Mesendoderm (in vitro differentiated cells): Measurements from ENCODE around the gene LRRFIP2.

Experiments
- DNase-seq: peaks from one replicate; pipeline ENCODE4 v3.0.0; 2013
- H2AK5ac ChIP-seq: 2 replicates; pipeline ENCODE4 v1.6.1; 2013; ENCODE audit warnings: low read length, inconsistent platforms
- H2BK120ac ChIP-seq: 2 replicates; pipeline ENCODE4 v1.6.1; 2013; ENCODE audit warnings: low read depth, mild to moderate bottlenecking, low read length, moderate library complexity, mixed read lengths
- H2BK15ac ChIP-seq: replicated peaks from 2 replicates; pipeline ENCODE4 v1.6.1; 2013; ENCODE audit warnings: low read depth, mild to moderate bottlenecking, moderate library complexity
- H2BK5ac ChIP-seq: 2 replicates; pipeline ENCODE4 v1.6.1; 2013; ENCODE audit warnings: low read length, inconsistent platforms
- H3K18ac ChIP-seq: 2 replicates; pipeline ENCODE4 v1.6.1; 2013; ENCODE audit warnings: mild to moderate bottlenecking, low read length, mixed read lengths
- H3K23ac ChIP-seq: one replicate; pipeline ENCODE4 v1.6.1; 2013; ENCODE audit warnings: low read length
- H3K27ac ChIP-seq: 2 replicates; pipeline ENCODE4 v1.5.1; 2013; ENCODE audit warnings: low read depth, mild to moderate bottlenecking, inconsistent platforms, low read length, moderate library complexity
- H3K27me3 ChIP-seq: 2 replicates; pipeline ENCODE4 v1.6.1; 2013; ENCODE audit warnings: low read length, control low read depth, mild to moderate bottlenecking, inconsistent platforms; ENCODE audit not compliant: insufficient read depth, poor library complexity
- H3K36me3 ChIP-seq: 2 replicates; pipeline ENCODE4 v1.6.1; 2013; ENCODE audit warnings: low read length, inconsistent platforms; ENCODE audit not compliant: control insufficient read depth, insufficient read depth
- H3K4ac ChIP-seq: one replicate; pipeline ENCODE4 v1.6.1; 2013; ENCODE audit warnings: low read depth, mild to moderate bottlenecking, low read length, moderate library complexity
- H3K4me1 ChIP-seq: 2 replicates; pipeline ENCODE4 v1.6.1; 2013; ENCODE audit warnings: low read depth, low read length, inconsistent platforms; ENCODE audit not compliant: control insufficient read depth
- H3K4me2 ChIP-seq: 2 replicates; pipeline ENCODE4 v1.6.1; 2013; ENCODE audit warnings: low read length
- H3K4me3 ChIP-seq: 2 replicates; pipeline ENCODE4 v1.5.1; 2013; ENCODE audit warnings: mild to moderate bottlenecking, low read length
- H3K56ac ChIP-seq: one replicate; pipeline ENCODE4 v1.6.1; 2013; ENCODE audit warnings: low read length
- H3K79me1 ChIP-seq: 2 replicates; pipeline ENCODE4 v1.6.1; 2013; ENCODE audit warnings: low read length, inconsistent platforms
- H3K79me2 ChIP-seq: 2 replicates; pipeline ENCODE4 v1.6.1; 2013; ENCODE audit warnings: mild to moderate bottlenecking, low read length; ENCODE audit not compliant: control insufficient read depth, insufficient read depth
- H3K9ac ChIP-seq: 2 replicates; pipeline ENCODE4 v1.6.1; 2013; ENCODE audit warnings: low read length, inconsistent platforms
- H4K5ac ChIP-seq: one replicate; pipeline ENCODE4 v1.6.1; 2013; ENCODE audit warnings: low read length
- H4K8ac ChIP-seq: one replicate; pipeline ENCODE4 v1.6.1; 2013; ENCODE audit warnings: low read depth, mild to moderate bottlenecking, control low read depth, low read length, moderate library complexity
- WGBS: extraction: QIAGEN DNeasy Blood & Tissue Kit; methylation state at CpG from one replicate; pipeline ENCODE4 v1.1.7; 2013; ENCODE audit warnings: low lambda C conversion rate, missing lambda C conversion rate; ENCODE audit not compliant: insufficient coverage; ENCODE audit errors: extremely low coverage; 5-methylcytosine and 5-hydroxymethylcytosine counted together

Gene LRRFIP2

DNA sequence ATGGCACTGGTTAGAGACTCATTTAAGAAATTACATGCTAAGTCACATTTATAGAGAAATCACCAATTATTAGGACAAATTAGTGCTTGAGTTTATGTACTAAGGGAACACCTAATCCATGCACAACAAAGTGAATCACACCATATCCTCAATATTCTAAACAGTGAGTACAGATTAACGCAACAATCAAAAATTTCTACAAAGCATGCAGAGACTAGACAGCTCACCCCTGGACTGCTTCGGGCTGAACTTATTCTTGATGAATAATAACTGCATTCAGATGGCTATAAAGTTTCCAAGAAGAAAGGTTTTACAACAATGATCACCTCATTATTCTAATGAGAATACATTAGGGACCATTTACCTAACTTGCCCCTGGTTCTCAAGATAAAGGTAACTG, 66.5 kb downstream of the LRRFIP2 start:
- no peak overlapping the region for H3K4ac ChIP-seq
- H3K36me3 ChIP-seq = no peaks in the 10 kb centered on the region
- no peak for DNase-seq
- H3K79me2 ChIP-seq = no peaks in the 10 kb centered on the region
- no peak overlapping the region for H3K4me2 ChIP-seq
- H4K5ac ChIP-seq = no peak overlapping the region
- no peak overlapping the region for H4K8ac ChIP-seq
- no peak overlapping the region for H3K18ac ChIP-seq
- no peak overlapping the region for H2BK15ac ChIP-seq
- H3K79me1 ChIP-seq = peaks cover 1% of the 10 kb centered on the region
- H3K27ac ChIP-seq = no peak overlapping the region
- no peak overlapping the region for H2BK120ac ChIP-seq
- H3K9ac ChIP-seq = no peak overlapping the region
- no peaks in the 10 kb centered on the region for H3K4me1 ChIP-seq
- H3K23ac ChIP-seq = no peak overlapping the region
- no peak overlapping the region for H2AK5ac ChIP-seq
- H3K56ac ChIP-seq = no peak overlapping the region
- H3K4me3 ChIP-seq = no peak overlapping the region
- no peaks in the 10 kb centered on the region for H3K27me3 ChIP-seq
- no peak overlapping the region for H2BK5ac ChIP-seq
- WGBS = no CpG with 5 or more reads among the region's 2 CpGs

DNA sequence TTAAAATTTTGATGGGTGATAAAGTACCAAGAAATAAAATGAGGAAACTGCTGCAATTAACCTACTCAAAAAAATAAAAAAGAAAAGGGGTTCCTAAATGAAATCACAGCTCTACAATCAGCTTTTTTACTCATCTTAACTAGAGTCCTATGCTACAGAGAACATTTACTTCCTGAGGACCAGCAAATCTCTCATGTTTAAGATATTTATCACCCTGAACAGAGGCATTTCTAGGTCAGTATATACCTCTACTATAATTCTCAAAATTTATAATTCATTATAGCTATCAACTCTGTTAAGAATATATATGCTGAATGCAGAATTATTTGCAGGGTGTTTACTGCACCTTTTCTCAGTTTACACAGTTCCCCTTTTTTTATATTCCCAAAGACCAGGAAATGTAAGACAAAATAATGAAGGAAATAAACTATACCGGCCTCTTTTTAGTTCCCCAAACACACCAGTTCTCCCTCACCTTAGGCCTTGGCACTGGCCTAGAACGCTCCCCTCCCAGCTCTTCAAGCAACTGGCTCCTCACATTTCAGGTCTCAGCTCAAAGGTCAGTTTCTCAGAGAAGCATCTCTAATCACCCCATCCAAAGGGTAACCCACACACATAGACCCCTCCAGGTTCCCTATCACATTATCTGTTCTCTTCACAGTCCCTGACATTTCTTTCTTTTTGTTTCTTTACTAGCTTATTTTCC, 71.1 kb downstream of the LRRFIP2 start:
- Histone ChIP-seq H2AK5ac (no peak overlapping the region), H3K27me3 (no peaks in the 10 kb centered on the region), H3K9ac (no peak overlapping the region), H3K27ac (no peak overlapping the region), H3K18ac (no peak overlapping the region), H4K5ac (no peak overlapping the region), H3K4ac (no peak overlapping the region), H2BK5ac (no peak overlapping the region), H3K36me3 (no peaks in the 10 kb centered on the region), H2BK120ac (no peak overlapping the region), H3K79me1 (no peaks in the 10 kb centered on the region), H3K4me1 (no peaks in the 10 kb centered on the region), H3K23ac (no peak overlapping the region), H3K56ac (no peak overlapping the region), H3K4me3 (no peak overlapping the region), H3K79me2 (no peaks in the 10 kb centered on the region), H3K4me2 (no peak overlapping the region), H2BK15ac (no peak overlapping the region), H4K8ac (no peak overlapping the region)
- no CpG with 5 or more reads among the region's 2 CpGs for WGBS
- no peak for DNase-seq

DNA sequence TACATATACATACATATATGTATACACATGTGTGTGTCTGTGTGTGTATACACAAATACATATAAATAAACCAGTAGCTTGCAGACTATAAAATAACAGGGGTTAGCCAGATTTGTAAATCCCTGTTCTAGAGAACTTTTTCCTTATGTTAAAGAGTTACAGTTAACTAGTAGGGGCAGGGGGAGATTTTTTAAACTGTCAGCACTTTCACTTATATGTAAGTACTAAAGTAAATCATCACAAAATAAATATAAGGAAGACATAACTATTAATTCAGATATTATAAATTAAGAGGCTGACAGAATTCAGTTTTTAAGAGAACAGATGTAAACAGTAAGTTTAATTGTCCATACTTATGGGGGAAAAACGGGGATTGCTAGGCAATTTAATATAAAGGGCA, 74.0 kb downstream of the LRRFIP2 start:
- no peak for DNase-seq
- no peak overlapping the region for H4K8ac ChIP-seq
- H3K79me2 ChIP-seq = no peaks in the 10 kb centered on the region
- H3K27ac ChIP-seq = no peak overlapping the region
- no peak overlapping the region for H2BK15ac ChIP-seq
- no CpG with 5 or more reads among the region's 1 CpG for WGBS
- no peaks in the 10 kb centered on the region for H3K36me3 ChIP-seq
- H3K4me3 ChIP-seq = no peak overlapping the region
- no peak overlapping the region for H2BK5ac ChIP-seq
- H3K18ac ChIP-seq = no peak overlapping the region
- H2BK120ac ChIP-seq = no peak overlapping the region
- no peaks in the 10 kb centered on the region for H3K4me1 ChIP-seq
- no peak overlapping the region for H3K9ac ChIP-seq
- no peak overlapping the region for H2AK5ac ChIP-seq
- no peaks in the 10 kb centered on the region for H3K79me1 ChIP-seq
- H3K4ac ChIP-seq = no peak overlapping the region
- no peak overlapping the region for H3K23ac ChIP-seq
- no peak overlapping the region for H3K56ac ChIP-seq
- H3K27me3 ChIP-seq = no peaks in the 10 kb centered on the region
- H3K4me2 ChIP-seq = no peak overlapping the region
- no peak overlapping the region for H4K5ac ChIP-seq

DNA sequence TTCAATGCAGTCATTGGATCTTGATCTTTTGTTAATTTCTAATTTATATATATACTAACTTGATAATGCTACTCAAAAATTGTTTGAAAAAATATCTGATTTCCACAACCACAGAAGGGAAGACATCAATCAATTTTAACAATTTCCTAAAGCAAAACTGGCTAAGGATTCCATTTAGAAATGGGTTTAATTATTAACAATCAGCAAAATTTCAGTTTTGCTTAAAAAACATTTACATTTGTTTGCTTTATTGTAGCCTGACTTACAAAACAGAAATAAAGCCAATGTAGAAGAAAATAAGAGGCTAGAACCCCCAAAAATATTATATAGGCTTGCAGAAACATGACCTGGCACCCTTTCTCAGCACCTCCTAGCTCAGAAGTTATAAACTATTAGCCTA, 74.9 kb downstream of the LRRFIP2 start:
- no peak for DNase-seq
- H3K79me2 ChIP-seq = no peaks in the 10 kb centered on the region
- H3K36me3 ChIP-seq = no peaks in the 10 kb centered on the region
- H3K4me2 ChIP-seq = no peak overlapping the region
- H3K23ac ChIP-seq = no peak overlapping the region
- no peak overlapping the region for H4K5ac ChIP-seq
- no peak overlapping the region for H3K18ac ChIP-seq
- H3K4me3 ChIP-seq = no peak overlapping the region
- H3K9ac ChIP-seq = no peak overlapping the region
- H2BK5ac ChIP-seq = no peak overlapping the region
- H2BK15ac ChIP-seq = no peak overlapping the region
- H4K8ac ChIP-seq = no peak overlapping the region
- H3K56ac ChIP-seq = no peak overlapping the region
- no peak overlapping the region for H2AK5ac ChIP-seq
- H3K4ac ChIP-seq = no peak overlapping the region
- H2BK120ac ChIP-seq = no peak overlapping the region
- H3K27ac ChIP-seq = no peak overlapping the region
- no peaks in the 10 kb centered on the region for H3K27me3 ChIP-seq
- no peaks in the 10 kb centered on the region for H3K4me1 ChIP-seq
- H3K79me1 ChIP-seq = no peaks in the 10 kb centered on the region

DNA sequence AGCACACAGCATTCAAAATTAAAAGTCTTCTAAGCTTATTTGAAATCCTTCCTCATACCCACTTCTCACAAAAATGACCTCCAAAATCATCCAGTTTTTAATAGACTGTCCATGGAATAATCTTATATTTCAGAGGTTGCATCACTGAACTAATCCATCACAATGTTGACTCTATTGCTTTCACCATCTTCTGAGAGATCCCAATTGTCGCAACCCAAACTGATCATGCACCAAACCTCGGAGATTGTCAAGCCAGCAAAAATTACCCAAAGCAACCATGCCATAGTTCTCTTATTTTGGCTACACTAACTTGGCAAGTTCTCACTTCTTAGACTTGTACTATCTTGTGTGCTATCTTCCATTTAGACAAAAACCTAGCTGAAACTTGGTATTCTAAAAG, 75.5 kb downstream of the LRRFIP2 start:
- Histone ChIP-seq H2AK5ac (no peak overlapping the region), H3K4me1 (no peaks in the 10 kb centered on the region), H3K36me3 (no peaks in the 10 kb centered on the region), H3K79me1 (no peaks in the 10 kb centered on the region), H3K4me2 (no peak overlapping the region), H3K79me2 (no peaks in the 10 kb centered on the region), H2BK120ac (no peak overlapping the region), H2BK15ac (no peak overlapping the region), H3K18ac (no peak overlapping the region), H3K27me3 (no peaks in the 10 kb centered on the region), H4K5ac (no peak overlapping the region), H3K56ac (no peak overlapping the region), H3K9ac (no peak overlapping the region), H3K23ac (no peak overlapping the region), H3K4ac (no peak overlapping the region), H3K27ac (no peak overlapping the region), H2BK5ac (no peak overlapping the region), H3K4me3 (no peak overlapping the region), H4K8ac (no peak overlapping the region)
- no CpG with 5 or more reads among the region's 2 CpGs for WGBS
- no peak for DNase-seq

DNA sequence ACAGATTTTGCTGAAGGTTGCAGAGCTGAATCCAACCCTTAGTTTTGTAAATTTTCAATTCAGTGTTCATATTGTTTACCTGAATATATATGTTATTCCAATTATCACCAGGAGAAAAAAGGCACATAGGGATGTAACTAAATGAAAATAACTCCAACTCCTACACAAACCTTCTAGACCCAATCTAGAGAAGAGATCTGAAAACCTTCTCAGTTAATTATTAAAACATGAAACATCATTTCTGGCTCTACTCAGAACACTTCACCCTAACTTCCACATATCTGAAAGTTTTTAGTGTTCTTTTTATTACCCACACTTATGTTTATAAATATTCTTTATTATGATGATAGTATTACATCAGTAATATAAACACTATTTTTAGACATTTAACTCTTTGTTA, 76.6 kb downstream of the LRRFIP2 start:
- Histone ChIP-seq H4K8ac (no peak overlapping the region), H3K4ac (no peak overlapping the region), H3K79me1 (no peaks in the 10 kb centered on the region), H4K5ac (no peak overlapping the region), H3K9ac (no peak overlapping the region), H2AK5ac (no peak overlapping the region), H3K4me2 (no peak overlapping the region), H3K36me3 (no peaks in the 10 kb centered on the region), H3K23ac (no peak overlapping the region), H3K18ac (no peak overlapping the region), H3K27ac (no peak overlapping the region), H2BK120ac (no peak overlapping the region), H3K56ac (no peak overlapping the region), H3K79me2 (no peaks in the 10 kb centered on the region), H2BK5ac (no peak overlapping the region), H3K4me3 (no peak overlapping the region), H3K4me1 (no peaks in the 10 kb centered on the region), H2BK15ac (no peak overlapping the region), H3K27me3 (no peaks in the 10 kb centered on the region)
- DNase-seq = no peak
